ENCODE data around the gene OR6S1. TPM values are rescaled to one million over a fixed set of nuclear protein-coding genes. Genes with fewer than 3 reads are reported as not detected.
"Not testable (repeated sequence)": the region's sequence is repeated elsewhere in the genome, so short reads cannot be mapped to it uniquely, and the experiment has no call there.

OR6S1 gene
- total RNA-seq, 2 experiments from 2014 or later = not detected

DNA sequence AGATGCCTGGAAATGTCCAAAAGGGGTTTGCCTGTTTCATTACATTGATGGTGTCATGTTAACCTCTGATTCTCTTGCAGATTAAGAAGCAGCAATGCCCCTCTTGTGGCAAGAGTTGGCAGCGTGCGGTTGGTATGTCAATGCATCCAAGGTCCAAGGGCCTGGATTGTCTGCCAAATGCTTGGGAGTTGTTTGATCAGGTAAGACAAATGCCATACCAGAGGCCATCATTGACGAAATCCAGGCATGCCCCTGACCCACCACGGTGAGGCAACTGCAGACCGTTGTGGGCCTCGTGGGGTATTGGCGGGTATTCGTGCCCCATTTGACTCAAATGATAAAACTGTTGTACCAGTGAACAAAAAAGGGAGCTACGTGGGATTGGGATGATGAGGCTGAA lies 38.9 kb downstream of the OR6S1 start:
- H3K4me3 ChIP-seq (ENCODE audit: low read depth, low read length, poor library complexity, severe bottlenecking) = no peak overlapping the region
- BruUV-seq (replicated peaks) = no TSS peak

DNA sequence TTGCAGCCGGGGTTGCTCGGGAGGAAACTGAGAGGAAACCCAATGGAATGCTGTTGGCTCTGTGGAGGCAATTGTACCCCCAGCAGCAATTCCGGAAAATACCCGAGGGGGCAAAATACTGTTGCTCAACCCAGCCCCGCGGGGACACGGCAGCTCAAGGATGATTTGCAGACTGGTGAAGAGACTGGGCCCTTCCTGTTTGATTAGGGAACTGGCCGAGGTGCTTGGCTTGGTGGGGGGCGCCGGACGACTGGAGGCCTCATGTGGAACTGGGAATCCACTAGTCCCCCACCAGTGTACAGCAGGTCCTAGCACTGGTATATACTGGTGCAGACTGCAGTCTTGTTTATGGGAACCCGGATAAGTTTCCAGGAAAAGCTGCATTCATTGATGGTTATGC lies 40.0 kb downstream of the OR6S1 start:
- H4K20me1 ChIP-seq (ENCODE audit: insufficient read depth, low read length) = no peaks in the 10 kb centered on the region
- no peaks in the 10 kb centered on the region for H3K36me3 ChIP-seq (ENCODE audit: insufficient read depth, low read length)
- no peak for DNase-seq (ENCODE audit: low spot score)
- ChIA-PET CTCF (ENCODE audit: unreplicated experiment) (no interaction called here), POLR2A (no interaction called here)
- no TSS peak for BruUV-seq (replicated peaks)
- H3K4me1 ChIP-seq (ENCODE audit: insufficient read depth, low read length, poor library complexity, severe bottlenecking) = no peaks in the 10 kb centered on the region
- H3K4me2 ChIP-seq (ENCODE audit: low read length) = no peak overlapping the region
- no peaks in the 10 kb centered on the region for H3K9me3 ChIP-seq (ENCODE audit: low read length)
- TF ChIP-seq, protein P1, sequence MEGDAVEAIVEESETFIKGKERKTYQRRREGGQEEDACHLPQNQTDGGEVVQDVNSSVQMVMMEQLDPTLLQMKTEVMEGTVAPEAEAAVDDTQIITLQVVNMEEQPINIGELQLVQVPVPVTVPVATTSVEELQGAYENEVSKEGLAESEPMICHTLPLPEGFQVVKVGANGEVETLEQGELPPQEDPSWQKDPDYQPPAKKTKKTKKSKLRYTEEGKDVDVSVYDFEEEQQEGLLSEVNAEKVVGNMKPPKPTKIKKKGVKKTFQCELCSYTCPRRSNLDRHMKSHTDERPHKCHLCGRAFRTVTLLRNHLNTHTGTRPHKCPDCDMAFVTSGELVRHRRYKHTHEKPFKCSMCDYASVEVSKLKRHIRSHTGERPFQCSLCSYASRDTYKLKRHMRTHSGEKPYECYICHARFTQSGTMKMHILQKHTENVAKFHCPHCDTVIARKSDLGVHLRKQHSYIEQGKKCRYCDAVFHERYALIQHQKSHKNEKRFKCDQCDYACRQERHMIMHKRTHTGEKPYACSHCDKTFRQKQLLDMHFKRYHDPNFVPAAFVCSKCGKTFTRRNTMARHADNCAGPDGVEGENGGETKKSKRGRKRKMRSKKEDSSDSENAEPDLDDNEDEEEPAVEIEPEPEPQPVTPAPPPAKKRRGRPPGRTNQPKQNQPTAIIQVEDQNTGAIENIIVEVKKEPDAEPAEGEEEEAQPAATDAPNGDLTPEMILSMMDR (conservative IDR thresholded peaks at IDR 0.05; ENCODE audit: low read length) = no peak
- no peak for TF ChIP-seq EZH2phosphoT487 (IDR thresholded peaks at IDR 0.05; ENCODE audit: borderline replicate concordance, low read depth, low read length)
- H2AFZ ChIP-seq (ENCODE audit: low read length) = no peak overlapping the region
- no peak overlapping the region for H3K4me3 ChIP-seq (ENCODE audit: low read depth, low read length, poor library complexity, severe bottlenecking)
- intact Hi-C loops (cut with micrococcal nuclease; ENCODE audit: unreplicated experiment) = no loop called here
- no peaks in the 10 kb centered on the region for H3K79me2 ChIP-seq (ENCODE audit: insufficient read depth, low read depth, low read length)
- no peak overlapping the region for H3K27ac ChIP-seq (ENCODE audit: low read depth, low read length, poor library complexity, severe bottlenecking)
- no peaks in the 10 kb centered on the region for H3K9me2 ChIP-seq (ENCODE audit: insufficient read depth, low read length)

More for the DNA sequence above, 38.9 kb downstream of the OR6S1 start:
- POLR2A ChIA-PET = no interaction called here
- TF ChIP-seq, protein P1 (conservative IDR thresholded peaks at IDR 0.05; ENCODE audit: low read length) = no peak
- no peak for TF ChIP-seq EZH2phosphoT487 (IDR thresholded peaks at IDR 0.05; ENCODE audit: borderline replicate concordance, low read depth, low read length)
- no peak overlapping the region for H3K27ac ChIP-seq (ENCODE audit: low read depth, low read length, poor library complexity, severe bottlenecking)
- no peaks in the 10 kb centered on the region for H3K79me2 ChIP-seq (ENCODE audit: insufficient read depth, low read depth, low read length)
- H3K9me3 ChIP-seq (ENCODE audit: low read length) = no peaks in the 10 kb centered on the region
- DNase-seq (ENCODE audit: low spot score) = no peak
- no peaks in the 10 kb centered on the region for H4K20me1 ChIP-seq (ENCODE audit: insufficient read depth, low read length)
- H3K9me2 ChIP-seq (ENCODE audit: insufficient read depth, low read length) = no peaks in the 10 kb centered on the region
- H3K4me1 ChIP-seq (ENCODE audit: insufficient read depth, low read length, poor library complexity, severe bottlenecking) = no peaks in the 10 kb centered on the region
- no peak overlapping the region for H2AFZ ChIP-seq (ENCODE audit: low read length)
- intact Hi-C loops (cut with micrococcal nuclease; ENCODE audit: unreplicated experiment) = no loop called here
- CTCF ChIA-PET (ENCODE audit: unreplicated experiment) = no interaction called here
- no peaks in the 10 kb centered on the region for H3K36me3 ChIP-seq (ENCODE audit: insufficient read depth, low read length)
- H3K4me2 ChIP-seq (ENCODE audit: low read length) = no peak overlapping the region

DNA sequence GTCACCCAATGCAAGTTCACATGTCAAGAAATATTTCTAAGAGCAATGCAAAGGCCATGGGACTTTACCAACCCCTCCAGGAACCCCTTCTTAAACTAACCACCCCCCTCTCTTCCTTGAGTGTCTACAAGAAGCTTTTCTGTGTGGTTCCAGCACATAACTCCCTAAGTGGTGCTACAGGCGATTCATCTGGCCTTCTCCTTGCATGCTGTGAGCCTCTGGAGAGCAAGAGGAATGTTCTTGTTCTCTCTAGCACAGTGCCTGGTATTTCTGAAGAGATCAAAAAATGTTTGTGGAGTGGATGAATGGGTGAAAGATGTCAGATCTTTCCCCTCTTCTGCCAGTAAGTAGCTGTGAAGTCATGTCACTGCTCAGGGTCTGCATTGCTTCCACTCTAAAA lies 44.4 kb downstream of the OR6S1 start:
- Histone ChIP-seq H3K9me3 (ENCODE audit: low read length) (no peaks in the 10 kb centered on the region), H3K9me2 (ENCODE audit: insufficient read depth, low read length) (no peaks in the 10 kb centered on the region), H3K27ac (ENCODE audit: low read depth, low read length, poor library complexity, severe bottlenecking) (no peak overlapping the region), H4K20me1 (ENCODE audit: insufficient read depth, low read length) (no peaks in the 10 kb centered on the region), H2AFZ (ENCODE audit: low read length) (no peak overlapping the region), H3K36me3 (ENCODE audit: insufficient read depth, low read length) (no peaks in the 10 kb centered on the region), H3K4me1 (ENCODE audit: insufficient read depth, low read length, poor library complexity, severe bottlenecking) (no peaks in the 10 kb centered on the region), H3K4me2 (ENCODE audit: low read length) (no peak overlapping the region), H3K4me3 (ENCODE audit: low read depth, low read length, poor library complexity, severe bottlenecking) (no peak overlapping the region), H3K79me2 (ENCODE audit: insufficient read depth, low read depth, low read length) (no peaks in the 10 kb centered on the region)
- ChIA-PET CTCF (ENCODE audit: unreplicated experiment) (no interaction called here), POLR2A (interaction anchor here (1.0 to 1.3 kb wide), 2 partner anchors 15 to 23 kb away, joined by 3 read pairs; no protein-coding TSS in a partner anchor)
- DNase-seq (ENCODE audit: low spot score) = no peak
- intact Hi-C loops (cut with micrococcal nuclease; ENCODE audit: unreplicated experiment) = no loop called here
- no TSS peak for BruUV-seq (replicated peaks)
- TF ChIP-seq, protein P1 (conservative IDR thresholded peaks at IDR 0.05; ENCODE audit: low read length) = no peak
- no peak for TF ChIP-seq EZH2phosphoT487 (IDR thresholded peaks at IDR 0.05; ENCODE audit: borderline replicate concordance, low read depth, low read length)

DNA sequence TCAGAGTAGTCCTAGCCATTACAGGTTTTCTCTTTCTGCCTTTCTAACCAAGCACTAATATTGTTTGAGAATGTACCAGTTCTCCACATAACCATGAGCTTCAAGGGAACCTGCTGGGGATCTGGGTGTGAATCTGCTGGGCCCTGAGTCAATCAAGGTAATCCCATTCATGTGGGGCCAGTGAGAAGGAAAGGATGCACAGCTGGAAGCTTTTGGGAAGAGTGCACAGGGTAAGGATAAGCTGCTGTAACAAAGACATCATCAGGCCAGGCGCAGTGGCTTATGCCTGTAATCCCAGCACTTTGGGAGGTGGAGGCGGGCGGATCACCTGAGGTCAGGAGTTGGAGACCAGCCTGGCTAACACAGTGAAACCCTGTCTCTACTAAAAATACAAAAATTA lies 45.8 kb downstream of the OR6S1 start:
- H2AFZ ChIP-seq (ENCODE audit: low read length); POLR2A ChIA-PET; H3K27ac ChIP-seq (ENCODE audit: low read depth, low read length, poor library complexity, severe bottlenecking); H3K4me2 ChIP-seq (ENCODE audit: low read length); H3K79me2 ChIP-seq (ENCODE audit: insufficient read depth, low read depth, low read length); H3K4me1 ChIP-seq (ENCODE audit: insufficient read depth, low read length, poor library complexity, severe bottlenecking); H4K20me1 ChIP-seq (ENCODE audit: insufficient read depth, low read length); H3K9me2 ChIP-seq (ENCODE audit: insufficient read depth, low read length); intact Hi-C loops (cut with micrococcal nuclease; ENCODE audit: unreplicated experiment); BruUV-seq (replicated peaks); H3K4me3 ChIP-seq (ENCODE audit: low read depth, low read length, poor library complexity, severe bottlenecking); H3K9me3 ChIP-seq (ENCODE audit: low read length); H3K36me3 ChIP-seq (ENCODE audit: insufficient read depth, low read length); DNase-seq (ENCODE audit: low spot score); CTCF ChIA-PET (ENCODE audit: unreplicated experiment): not testable (repeated sequence)
